GM23248 (cell line): ENCODE measurements around the gene MYADM.

Experiments used
- EZH2 ChIP-seq: fragments of 200-600 bp; sonication (generic); IDR thresholded peaks from 2 replicates; pipeline ENCODE4 v1.6.1; 2018; ENCODE audit warnings: antibody characterized with exemption, mild to moderate bottlenecking; ENCODE audit not compliant: insufficient read depth, poor library complexity, severe bottlenecking
- EZH2phosphoT487 ChIP-seq: fragments of 200-600 bp; sonication (generic); IDR thresholded peaks from 2 replicates; pipeline ENCODE4 v1.6.1; 2018; ENCODE audit warnings: antibody characterized with exemption, moderate library complexity, mild to moderate bottlenecking, low read depth; ENCODE audit not compliant: insufficient read depth

DNA sequence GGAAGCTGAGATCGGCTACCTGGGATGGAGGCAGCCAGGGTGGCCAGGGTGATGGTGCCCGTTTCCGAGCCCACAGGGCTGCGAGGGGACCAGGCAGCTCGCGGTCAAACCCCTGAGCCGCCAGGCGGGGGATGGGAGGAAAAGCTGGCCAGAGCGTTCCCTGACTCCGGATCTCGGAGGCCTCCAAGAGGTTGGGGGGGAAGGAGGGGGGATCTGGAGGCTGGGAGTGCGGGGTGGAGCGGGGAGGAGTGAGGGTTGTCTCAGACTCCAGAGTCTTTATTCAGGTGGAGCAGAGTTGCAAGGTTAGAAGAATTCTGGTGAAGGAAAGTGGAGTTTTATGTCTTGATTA lies 42.5 kb downstream of the MYADM start:
- no peak; the same call in 1 of the 2 replicates for TF ChIP-seq EZH2phosphoT487
- no peak for TF ChIP-seq EZH2
